Esophagus mucosa (tissue), 1 donor: ENCODE data around the gene CARD9. TPM values are rescaled to one million over a fixed set of nuclear protein-coding genes. Genes with fewer than 3 reads are reported as not detected.
A peak's percentile ranks its signal among the peaks of the same experiment; 100 is the strongest.
"Not testable (repeated sequence)": the region's sequence is repeated elsewhere in the genome, so short reads cannot be mapped to it uniquely, and the experiment has no call there.

Experiments used
- ATAC-seq: fragments of 200-7000 bp; cut with Tn5 transposase; one replicate; pipeline ENCODE4 v1.9.1; 2020
- total RNA-seq: library from RNA; stranded (reverse); gene quantifications from one replicate; pipeline ENCODE4 v1.2.4, GENCODE V29; 2023
- donor health status: DM: yes; HTN: yes; CAD: no.

CARD9 gene
- total RNA-seq, 1 donor from 2014 or later = 0.80 TPM

- ATAC-seq = no peak
These were observed 40.4 kb downstream of the CARD9 start for GRCh38 chr9:136333045-136333444.

GRCh38 chr9:136332482-136332983 lies 40.9 kb downstream of the CARD9 start:
- no peak for ATAC-seq

- ATAC-seq = no peak
These were observed 41.6 kb downstream of the CARD9 start for GRCh38 chr9:136331556-136332481.

GRCh38 chr9:136331030-136331429 lies 42.4 kb downstream of the CARD9 start:
- no peak for ATAC-seq

DNA sequence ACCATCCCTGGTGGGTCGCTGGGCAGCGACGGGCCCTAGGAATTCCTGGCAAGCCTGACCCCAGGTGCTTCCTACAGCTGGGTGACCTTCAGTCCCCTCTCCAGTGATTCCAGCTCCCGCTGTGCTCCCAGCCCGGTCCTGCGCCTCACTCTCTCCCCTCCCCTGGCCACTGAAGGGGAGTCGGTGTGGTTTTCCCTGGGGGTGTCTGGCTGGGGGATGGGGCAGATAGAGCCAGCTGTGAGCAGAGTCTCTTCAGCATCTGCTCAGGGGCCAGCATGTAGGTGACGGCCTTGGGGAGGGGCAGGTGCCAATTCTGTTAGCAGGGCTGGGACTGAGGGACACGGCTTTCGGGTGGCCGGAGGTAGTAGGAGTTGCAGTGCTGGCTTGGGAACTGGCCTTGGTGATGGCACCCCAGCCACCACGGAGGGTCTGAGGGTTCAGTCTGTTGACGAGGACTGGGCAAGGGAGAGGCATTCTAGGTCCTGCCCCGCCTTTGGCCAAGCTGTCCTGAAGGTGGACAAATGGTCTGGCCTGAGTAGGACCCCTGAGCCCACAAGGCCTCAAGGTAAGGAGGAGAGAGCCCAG lies 43.0 kb downstream of the CARD9 start:
- no peak for ATAC-seq

- no peak for ATAC-seq
These were observed 43.6 kb downstream of the CARD9 start for GRCh38 chr9:136329636-136330405.

DNA sequence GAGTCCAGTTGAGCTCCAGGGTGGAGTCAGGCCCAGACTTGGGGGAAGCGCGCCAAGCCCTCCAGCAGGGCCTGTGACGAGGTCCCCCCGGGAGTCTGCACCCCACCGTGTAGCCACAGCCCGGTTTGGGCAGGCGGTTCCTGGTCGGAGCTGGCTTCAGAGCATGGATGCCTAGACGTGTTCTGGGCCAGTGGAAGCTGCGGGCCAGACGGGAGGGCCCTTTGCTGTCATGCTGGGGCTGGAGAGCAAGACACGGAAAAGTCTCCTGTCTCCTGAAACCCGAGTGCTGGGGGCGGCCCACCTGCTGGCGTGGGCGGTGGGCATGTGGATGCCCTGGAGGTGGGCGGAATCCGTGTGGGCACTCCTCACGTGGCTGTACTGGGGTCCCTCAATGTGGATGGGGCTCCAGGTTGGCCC lies 44.2 kb downstream of the CARD9 start:
- no peak for ATAC-seq

DNA sequence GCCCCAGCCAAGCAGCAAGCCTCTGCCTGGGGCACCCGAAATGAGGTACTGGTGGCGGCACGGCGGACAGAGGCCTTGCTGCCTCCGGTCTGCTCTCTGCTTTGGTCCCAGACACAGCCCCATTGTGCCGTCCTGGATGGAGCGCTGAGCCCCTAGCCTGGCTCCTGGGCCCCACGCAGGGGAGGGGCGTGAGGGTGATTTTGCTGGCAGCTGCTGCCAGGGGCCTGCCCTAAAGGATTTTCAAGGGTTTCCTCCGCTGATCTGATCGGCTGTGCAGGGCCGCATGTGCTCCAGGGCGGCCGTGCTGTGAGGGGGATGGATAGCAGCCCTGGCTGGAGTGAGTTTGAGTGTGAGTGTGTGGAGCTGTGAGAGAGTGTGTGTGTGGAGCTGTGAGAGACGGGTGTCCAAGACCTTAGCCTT lies 44.8 kb downstream of the CARD9 start:
- ATAC-seq = no peak

DNA sequence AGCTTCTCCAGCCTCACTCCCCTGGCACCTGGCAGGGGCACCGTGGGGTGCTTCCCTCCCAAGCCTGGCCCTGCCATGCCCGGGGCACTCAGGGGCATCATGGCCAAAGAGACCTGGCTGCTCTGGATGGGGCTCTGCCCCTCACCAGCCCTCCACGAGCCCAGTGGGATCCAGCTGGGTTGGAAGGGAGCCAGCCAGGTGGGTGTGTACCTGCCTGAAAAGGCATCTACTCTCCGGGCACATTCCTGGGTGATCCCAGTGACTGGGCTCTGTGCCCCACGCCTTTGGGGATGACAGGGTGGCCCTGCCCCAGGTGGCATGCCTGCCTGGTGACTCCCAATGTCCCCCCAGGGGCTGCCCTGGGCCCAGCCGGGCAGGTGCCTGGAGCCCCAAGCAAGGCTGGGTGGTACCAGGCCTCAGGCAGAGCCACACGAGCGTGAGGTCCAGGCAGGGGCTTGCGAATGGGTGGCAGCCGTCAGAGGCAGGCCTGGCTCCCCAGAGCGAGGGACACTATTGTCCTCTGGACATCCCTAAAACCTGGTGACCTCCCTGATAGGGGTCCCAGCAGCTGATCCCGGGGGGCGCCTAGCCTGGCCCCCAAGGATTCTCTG lies 45.4 kb downstream of the CARD9 start:
- ATAC-seq = peak; percentile 63

- peak; percentile 9 for ATAC-seq
These were observed 46.0 kb downstream of the CARD9 start, which contains the start of gene GPSM1 for GRCh38 chr9:136327304-136327974. TSS of gene GPSM1 (plus strand) at chr9:136327539. CDS start at chr9:136327696, 157 bp downstream.

DNA sequence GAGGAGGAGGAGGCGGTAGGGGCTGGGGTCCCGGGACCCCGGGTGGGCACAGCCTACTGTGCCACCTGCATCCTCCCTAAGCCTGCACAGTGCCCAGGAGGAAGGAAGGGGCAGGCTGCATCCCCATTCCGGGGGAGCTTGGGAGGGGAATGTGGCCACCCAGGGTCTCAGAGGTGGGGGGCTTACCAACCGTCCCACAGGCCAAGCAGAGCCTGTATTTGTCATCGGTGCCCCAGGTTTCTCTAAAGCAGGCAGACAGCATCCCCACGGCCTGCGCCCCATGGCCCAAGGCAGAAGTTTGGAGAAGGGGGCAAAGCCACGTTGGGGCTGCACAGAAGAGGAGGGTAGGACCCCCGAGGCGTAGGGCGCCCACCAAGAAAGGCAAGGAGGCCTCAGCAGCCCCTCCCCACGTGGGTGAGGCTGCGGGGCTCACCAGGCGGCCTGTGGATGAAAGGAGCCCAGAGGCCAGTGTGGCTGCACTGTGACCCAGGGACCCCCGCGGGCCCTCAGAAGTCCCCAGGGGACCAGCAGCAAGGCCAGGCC lies 46.6 kb downstream of the CARD9 start:
- no peak for ATAC-seq

- ATAC-seq = no peak
These were observed 47.3 kb downstream of the CARD9 start for GRCh38 chr9:136326061-136326760.

GRCh38 chr9:136325358-136325757 lies 48.1 kb downstream of the CARD9 start:
- ATAC-seq = no peak

GRCh38 chr9:136324501-136325300 lies 48.8 kb downstream of the CARD9 start:
- peak; percentile 39 for ATAC-seq

DNA sequence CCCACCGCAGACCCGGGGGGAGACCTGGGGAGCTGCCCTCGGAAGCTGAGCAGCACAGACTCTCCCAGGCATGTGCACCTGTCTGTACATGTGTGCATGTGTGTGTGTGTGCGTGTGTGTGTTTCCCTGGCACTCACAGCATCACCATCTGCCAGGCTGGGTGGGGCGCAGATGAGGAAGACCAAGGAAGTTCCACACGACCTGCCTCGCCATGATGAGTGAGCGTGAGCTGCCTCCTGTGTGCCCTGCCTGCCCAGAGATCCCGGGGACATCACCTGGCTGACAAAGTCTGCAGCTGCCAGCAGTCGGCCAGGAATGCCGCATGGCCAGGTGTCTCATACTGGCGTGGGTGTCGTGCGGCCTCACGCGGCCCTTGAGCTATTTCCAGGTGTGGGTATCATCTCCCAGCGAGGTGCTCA lies 50.1 kb downstream of the CARD9 start:
- ATAC-seq = peak; percentile 67

GRCh38 chr9:136322756-136323330 lies 50.6 kb downstream of the CARD9 start:
- no peak for ATAC-seq

DNA sequence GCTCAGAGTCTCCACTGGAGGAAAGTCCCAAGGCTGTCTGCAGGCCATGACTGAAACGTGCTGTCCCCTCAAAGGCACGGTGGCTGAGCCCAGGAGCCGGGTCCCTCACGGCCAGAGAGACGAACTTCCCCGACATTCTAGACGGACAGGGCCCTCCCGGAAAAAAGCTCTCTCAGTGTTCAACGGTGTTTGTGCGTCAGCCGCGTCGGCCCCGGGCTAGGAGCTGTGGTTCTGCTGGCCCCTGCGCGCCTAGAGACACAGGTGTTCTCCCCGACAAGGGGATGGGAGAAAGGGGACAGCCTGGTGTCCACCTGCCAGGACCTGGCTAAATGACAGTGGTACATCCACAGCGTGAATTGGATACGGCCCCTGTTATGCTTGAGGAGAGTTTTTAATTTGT lies 51.9 kb downstream of the CARD9 start:
- ATAC-seq = no peak

DNA sequence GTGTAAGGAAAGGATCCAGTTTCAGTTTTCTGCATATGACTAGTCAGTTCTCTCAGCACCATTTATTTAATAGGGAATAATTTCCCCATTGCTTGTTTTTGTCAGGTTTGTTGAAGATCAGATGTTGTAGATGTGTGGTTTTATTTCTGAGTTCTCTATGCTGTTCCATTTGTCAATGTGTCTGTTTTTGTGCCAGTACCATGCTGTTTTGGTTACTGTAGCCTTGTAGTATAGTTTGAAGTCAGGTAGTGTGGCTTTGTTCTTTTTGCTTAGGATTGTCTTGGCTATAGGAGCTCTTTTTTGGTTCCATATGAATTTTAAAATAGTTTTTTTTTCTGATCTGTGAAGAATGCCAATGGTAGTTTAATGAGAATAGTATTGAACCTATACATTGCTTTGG lies 52.5 kb downstream of the CARD9 start:
- not testable (repeated sequence) for ATAC-seq

DNA sequence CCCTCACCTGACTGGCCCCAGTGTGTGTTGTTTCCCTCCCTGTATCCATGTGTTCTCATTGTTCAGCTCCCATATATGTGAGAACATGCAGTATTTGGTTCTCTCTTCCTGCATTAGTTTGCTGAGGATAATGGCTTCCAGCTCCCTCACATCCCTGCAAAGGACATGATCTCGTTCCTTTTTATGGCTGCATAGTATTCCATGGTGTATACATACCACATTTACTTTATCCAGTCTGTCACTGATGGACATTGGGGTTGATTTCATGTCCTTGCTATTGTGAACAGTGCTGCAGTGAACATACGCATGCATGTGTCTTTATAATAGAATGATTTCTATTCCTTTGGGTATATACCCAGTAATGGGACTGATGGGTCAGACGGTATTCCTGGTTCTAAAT lies 53.5 kb downstream of the CARD9 start:
- not testable (repeated sequence) for ATAC-seq

- not testable (repeated sequence) for ATAC-seq
These were observed 54.2 kb downstream of the CARD9 start for GRCh38 chr9:136319244-136319643.
